GM21423 (cell line): ENCODE data around the gene OR8B8.
"Not testable (repeated sequence)": the region's sequence is repeated elsewhere in the genome, so short reads cannot be mapped to it uniquely, and the experiment has no call there.

Experiments
- ATAC-seq: cut with Tn5 transposase; IDR thresholded peaks from one replicate; pipeline ENCODE4 v1.9.1; 2021; ENCODE audit warnings: mild to moderate bottlenecking, moderate library complexity; ENCODE audit not compliant: unreplicated experiment

The OR8B8 gene

DNA sequence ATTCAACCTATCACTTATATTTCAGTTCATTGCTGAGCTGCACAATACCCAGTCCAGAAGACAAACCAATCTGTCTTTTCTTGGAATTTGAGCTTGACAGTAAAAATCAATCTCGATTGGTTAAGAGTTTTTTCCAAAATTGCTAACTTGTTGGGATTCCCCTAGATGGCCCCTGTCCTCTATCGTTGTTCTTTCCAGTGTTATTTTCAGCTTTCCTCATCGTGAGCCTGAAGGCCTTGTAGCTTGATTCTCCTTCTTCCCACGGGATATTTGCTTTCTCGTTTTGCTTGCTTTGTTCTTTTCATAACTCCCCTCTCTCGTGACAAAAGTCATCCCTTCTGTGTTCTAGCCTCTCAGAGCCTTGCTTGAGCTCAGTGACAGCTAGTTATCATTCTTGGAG is 3.1 kb downstream of the OR8B8 start:
- ATAC-seq, result no peak

- ATAC-seq, result no peak
These were observed 4.0 kb downstream of the OR8B8 start for GRCh38 chr11:124441519-124441918.

- no peak for ATAC-seq
These were observed 4.4 kb downstream of the OR8B8 start for GRCh38 chr11:124441081-124441480.

- no peak for ATAC-seq
These were observed 4.9 kb downstream of the OR8B8 start for GRCh38 chr11:124440608-124441007.

DNA sequence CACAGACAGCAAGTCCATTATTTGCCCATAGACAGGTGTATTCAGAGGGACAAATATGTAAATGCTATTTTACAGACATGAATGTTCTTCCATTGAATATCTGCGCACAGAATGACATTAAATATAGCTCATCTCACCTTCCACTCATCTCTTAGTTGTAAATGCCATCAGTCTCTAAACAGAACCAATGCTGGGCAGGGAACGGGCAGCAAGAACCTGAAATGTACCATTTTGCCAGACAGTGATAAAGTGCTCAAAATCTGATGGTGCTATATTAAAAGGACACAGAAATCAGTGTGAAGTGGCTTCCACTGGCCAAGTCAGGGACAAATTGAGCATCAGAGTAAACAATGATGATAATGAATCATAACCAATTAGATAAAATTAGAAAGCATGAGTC is 10.8 kb downstream of the OR8B8 start:
- no peak for ATAC-seq

GRCh38 chr11:124429599-124429998 is 15.9 kb downstream of the OR8B8 start:
- no peak for ATAC-seq

GRCh38 chr11:124424384-124424921 is 21.0 kb downstream of the OR8B8 start, which contains the start of gene OR8B4:
TSS of gene OR8B4 (minus strand) at chr11:124424871. CDS start at chr11:124424871, 0 bp downstream.
- no peak for ATAC-seq

DNA sequence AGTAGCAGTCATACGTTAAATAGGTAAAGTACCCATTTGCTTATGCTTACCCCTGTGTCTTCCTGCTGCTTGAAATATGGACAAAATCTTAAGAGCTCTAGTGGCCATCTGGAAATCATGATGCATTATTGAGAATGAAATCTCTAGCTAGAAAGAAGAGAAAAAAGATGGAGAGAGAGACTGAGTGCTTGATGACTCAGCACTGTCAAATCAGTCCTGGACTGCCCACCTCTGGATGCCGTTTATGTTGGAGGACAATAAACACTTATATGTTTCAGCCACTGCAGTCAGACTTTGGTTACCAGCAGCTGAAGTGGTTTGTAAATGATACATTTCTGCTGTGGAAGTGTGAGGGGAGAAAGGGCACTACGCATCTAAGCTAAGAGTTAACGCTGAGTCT is 24.5 kb downstream of the OR8B8 start:
- no peak for ATAC-seq

- ATAC-seq, result no peak
These were observed 30.1 kb downstream of the OR8B8 start for GRCh38 chr11:124415356-124415923.

- ATAC-seq, result no peak
These were observed 35.6 kb downstream of the OR8B8 start for GRCh38 chr11:124409906-124410305.

- ATAC-seq, result no peak
These were observed 39.9 kb downstream of the OR8B8 start for GRCh38 chr11:124405581-124405980.

GRCh38 chr11:124403186-124403585 is 42.3 kb downstream of the OR8B8 start:
- ATAC-seq, result not testable (repeated sequence)

DNA sequence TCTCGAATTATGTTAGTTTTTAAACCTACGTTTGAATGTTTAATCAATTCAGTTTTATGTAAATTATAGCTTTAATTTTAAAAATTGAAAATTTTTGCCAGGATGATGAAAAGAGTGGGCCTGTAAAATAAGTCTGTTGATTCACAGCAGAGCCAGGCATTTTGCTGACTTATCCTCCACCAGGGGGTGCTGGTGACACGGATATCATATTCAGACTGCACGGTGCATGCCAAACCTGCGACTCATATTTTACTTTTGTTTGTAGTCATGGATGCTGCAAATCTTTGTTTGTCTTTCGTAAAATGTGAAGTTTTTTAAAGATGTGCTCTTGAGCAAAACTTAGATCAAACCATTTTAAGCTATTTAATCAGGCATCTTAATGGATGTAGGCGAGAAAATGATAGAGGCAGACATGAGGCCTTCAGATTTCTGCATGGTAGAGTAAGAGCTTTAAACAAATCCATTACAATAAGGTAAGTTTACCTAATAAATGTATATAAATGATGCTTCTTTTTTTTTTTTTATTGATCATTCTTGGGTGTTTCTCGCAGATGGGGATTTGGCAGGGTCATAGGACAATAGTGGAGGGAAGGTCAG is 43.1 kb downstream of the OR8B8 start:
- peak; percentile 92 for ATAC-seq

- no peak for ATAC-seq
These were observed 46.6 kb downstream of the OR8B8 start, which contains the start of gene OR8B3 for GRCh38 chr11:124398924-124399323. TSS of gene OR8B3 (minus strand) at chr11:124399024. CDS start at chr11:124397351, 1,673 bp downstream.

DNA sequence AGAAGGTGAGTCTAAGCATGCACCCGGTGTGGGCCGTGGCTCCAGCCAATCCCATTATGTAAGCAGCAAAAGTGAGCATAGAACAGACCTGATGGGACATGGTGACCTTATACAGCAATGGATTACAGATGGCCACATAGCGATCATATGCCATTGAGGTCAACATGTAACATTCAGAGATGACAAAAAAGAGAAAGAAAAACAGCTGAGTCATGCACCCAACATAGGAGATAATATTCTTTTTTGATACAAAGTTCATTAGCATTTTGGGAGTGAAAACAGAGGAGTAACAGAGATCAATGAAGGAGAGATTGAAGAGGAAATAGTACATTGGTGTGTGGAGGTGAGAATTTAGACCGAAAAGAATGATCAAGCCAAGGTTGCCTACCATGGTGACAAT is 48.6 kb downstream of the OR8B8 start:
- not testable (repeated sequence) for ATAC-seq

DNA sequence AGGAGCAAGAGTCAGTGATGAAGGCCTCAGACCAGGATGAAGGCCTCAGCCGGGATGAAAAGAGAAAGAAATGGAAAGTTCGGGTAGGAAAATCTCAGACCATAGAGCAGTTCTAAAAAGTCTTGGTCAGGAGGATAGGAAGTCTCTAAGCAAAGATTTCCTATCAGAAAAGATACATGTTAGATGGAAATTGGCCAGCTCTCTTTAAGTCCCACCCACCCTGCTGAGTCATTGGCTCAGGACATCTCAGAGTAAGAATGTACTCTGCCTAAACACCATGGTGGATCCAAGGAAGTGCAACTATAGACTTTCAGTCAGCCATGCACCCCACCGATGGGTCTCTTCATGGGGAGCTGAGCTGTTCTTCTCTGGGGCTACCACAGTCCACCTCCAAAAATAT is 51.1 kb downstream of the OR8B8 start:
- ATAC-seq, result no peak
